ENCODE measurements around the gene MAGI1. TPM values are rescaled to one million over a fixed set of nuclear protein-coding genes. Genes with fewer than 3 reads are reported as not detected.
A peak's percentile ranks its signal among the peaks of the same experiment; 100 is the strongest.

Gene MAGI1
- total RNA-seq, 1 donor from 2014 or later = 47.1 TPM

DNA sequence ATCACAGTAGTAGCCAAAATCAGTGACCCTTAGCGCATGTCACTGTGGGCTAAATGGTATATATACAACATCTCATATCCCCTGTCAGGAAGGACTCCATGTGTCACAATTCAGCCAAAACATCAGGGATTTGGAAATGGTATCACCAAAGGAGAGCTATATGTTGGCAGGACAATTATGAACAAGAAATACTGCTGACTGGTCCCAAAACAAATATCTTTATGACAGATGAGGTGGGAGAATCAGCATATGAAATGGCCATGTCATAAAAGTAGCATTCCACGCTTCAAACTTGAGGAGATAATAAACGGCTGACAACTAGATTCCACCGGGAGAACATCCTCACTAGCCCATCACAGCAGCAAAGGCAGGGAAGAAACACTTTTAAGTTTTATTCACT, 158.4 kb downstream of the MAGI1 start:
- H3K36me3 ChIP-seq = no peaks in the 10 kb centered on the region
- no peaks in the 10 kb centered on the region for H3K27me3 ChIP-seq
- H3K27ac ChIP-seq = no peak overlapping the region
- intact Hi-C loops (cut with DNase I) = no loop called here
- no peaks in the 10 kb centered on the region for H3K4me1 ChIP-seq
- no peak overlapping the region for H3K4me3 ChIP-seq
- no peaks in the 10 kb centered on the region for H3K9me3 ChIP-seq
- TF ChIP-seq POLR2AphosphoS5 (IDR thresholded peaks at IDR 0.05; ENCODE audit: insufficient read depth in 1 of 2, low read depth in 1 of 2) = no peak
- no peak for TF ChIP-seq POLR2A (IDR thresholded peaks at IDR 0.05)
- TF ChIP-seq CTCF (IDR thresholded peaks at IDR 0.05) = no peak
- no peak for DNase-seq (ENCODE audit: extremely low spot score in 2 of 2)

GRCh38 chr3:65879372-65879771, 159.3 kb downstream of the MAGI1 start:
- intact Hi-C loops (cut with DNase I) = no loop called here
- no peak overlapping the region for H3K4me3 ChIP-seq
- H3K27me3 ChIP-seq = no peaks in the 10 kb centered on the region
- no peak for DNase-seq (ENCODE audit: extremely low spot score in 2 of 2)
- H3K27ac ChIP-seq = no peak overlapping the region
- H3K36me3 ChIP-seq = no peaks in the 10 kb centered on the region
- H3K4me1 ChIP-seq = no peaks in the 10 kb centered on the region
- TF ChIP-seq CTCF (IDR thresholded peaks at IDR 0.05) (no peak), POLR2A (IDR thresholded peaks at IDR 0.05) (no peak), POLR2AphosphoS5 (IDR thresholded peaks at IDR 0.05; ENCODE audit: insufficient read depth in 1 of 2, low read depth in 1 of 2) (no peak)
- H3K9me3 ChIP-seq = no peaks in the 10 kb centered on the region

GRCh38 chr3:65878831-65879230, 159.9 kb downstream of the MAGI1 start:
- Histone ChIP-seq H3K4me3 (no peak overlapping the region), H3K36me3 (no peaks in the 10 kb centered on the region), H3K4me1 (no peaks in the 10 kb centered on the region), H3K27me3 (no peaks in the 10 kb centered on the region), H3K27ac (no peak overlapping the region), H3K9me3 (no peaks in the 10 kb centered on the region)
- intact Hi-C loops (cut with DNase I) = no loop called here
- TF ChIP-seq CTCF (IDR thresholded peaks at IDR 0.05) = no peak
- TF ChIP-seq POLR2AphosphoS5 (IDR thresholded peaks at IDR 0.05; ENCODE audit: insufficient read depth in 1 of 2, low read depth in 1 of 2) = no peak
- TF ChIP-seq POLR2A (IDR thresholded peaks at IDR 0.05) = no peak
- peak in 1 of 2 donors; percentile 42 for DNase-seq (ENCODE audit: extremely low spot score in 2 of 2)

GRCh38 chr3:65877160-65877559, 161.6 kb downstream of the MAGI1 start:
- no peak overlapping the region for H3K27ac ChIP-seq
- intact Hi-C loops (cut with DNase I) = no loop called here
- no peaks in the 10 kb centered on the region for H3K27me3 ChIP-seq
- no peaks in the 10 kb centered on the region for H3K36me3 ChIP-seq
- TF ChIP-seq POLR2A (IDR thresholded peaks at IDR 0.05) (no peak), CTCF (IDR thresholded peaks at IDR 0.05) (no peak), POLR2AphosphoS5 (IDR thresholded peaks at IDR 0.05; ENCODE audit: insufficient read depth in 1 of 2, low read depth in 1 of 2) (no peak)
- H3K9me3 ChIP-seq = no peaks in the 10 kb centered on the region
- no peak overlapping the region for H3K4me3 ChIP-seq
- no peaks in the 10 kb centered on the region for H3K4me1 ChIP-seq
- no peak for DNase-seq (ENCODE audit: extremely low spot score in 2 of 2)

DNA sequence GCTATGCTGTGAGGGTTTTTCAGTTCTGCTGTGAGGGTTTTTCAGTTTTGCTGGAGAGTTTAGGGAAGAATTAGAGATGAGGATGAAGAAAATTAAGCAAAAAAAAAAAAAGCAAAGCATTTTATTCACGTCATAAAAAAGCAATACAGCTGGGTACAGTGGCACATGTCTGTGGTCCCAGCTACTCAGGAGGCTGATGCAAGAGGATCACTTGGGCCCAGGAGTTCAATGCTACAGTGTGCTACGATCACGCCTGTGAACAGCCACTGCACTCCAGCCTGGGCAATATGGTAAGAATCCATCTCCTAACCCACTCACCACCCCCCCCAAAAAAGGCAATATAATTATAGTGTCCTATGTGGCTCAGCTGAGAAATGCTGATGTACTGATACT, 162.7 kb downstream of the MAGI1 start:
- no peak overlapping the region for H3K27ac ChIP-seq
- H3K27me3 ChIP-seq = no peaks in the 10 kb centered on the region
- H3K36me3 ChIP-seq = no peaks in the 10 kb centered on the region
- intact Hi-C loops (cut with DNase I) = no loop called here
- no peak for DNase-seq (ENCODE audit: extremely low spot score in 2 of 2)
- H3K9me3 ChIP-seq = no peaks in the 10 kb centered on the region
- no peak overlapping the region for H3K4me3 ChIP-seq
- TF ChIP-seq POLR2A (IDR thresholded peaks at IDR 0.05) = no peak
- TF ChIP-seq POLR2AphosphoS5 (IDR thresholded peaks at IDR 0.05; ENCODE audit: insufficient read depth in 1 of 2, low read depth in 1 of 2) = no peak
- TF ChIP-seq CTCF (IDR thresholded peaks at IDR 0.05) = no peak
- no peaks in the 10 kb centered on the region for H3K4me1 ChIP-seq

All from vagina (tissue), 2 donors.